ENCODE results near the gene NEURL4.
"Not testable (repeated sequence)": the region's sequence is repeated elsewhere in the genome, so short reads cannot be mapped to it uniquely, and the experiment has no call there.

Gene NEURL4

DNA sequence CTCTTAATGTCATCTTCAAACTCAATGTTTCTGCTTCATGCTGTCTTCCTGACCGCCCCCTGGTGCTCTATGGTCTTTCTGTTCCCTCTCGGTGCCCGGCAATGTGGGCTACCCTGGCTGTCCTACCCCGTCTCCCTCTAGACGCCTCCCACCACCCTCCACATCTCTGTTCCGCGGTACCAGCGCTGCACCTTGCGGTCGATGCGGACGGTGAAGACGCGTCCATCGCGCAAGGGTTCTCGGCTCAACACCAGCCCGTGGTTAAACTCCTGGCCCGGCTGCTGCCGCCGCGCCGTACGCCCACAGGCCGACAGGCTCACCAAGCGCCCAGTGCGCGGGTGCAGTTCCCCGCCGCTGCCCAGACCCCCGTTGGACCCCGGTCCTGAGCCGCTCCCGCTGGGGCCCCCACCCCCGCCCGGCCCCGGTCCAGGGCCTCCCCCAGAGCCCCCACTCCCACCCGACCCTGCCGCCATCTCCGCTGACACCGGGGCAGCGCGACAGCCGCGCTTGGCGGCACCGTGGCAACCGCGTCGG, at the start of gene NEURL4:
NEURL4 (minus strand) TSS at position 496 of the 534 bp plus-strand sequence; CDS start at position 473, 23 bp downstream.
- DNase-seq = no peak

- DNase-seq = no peak
These were observed 45.2 kb upstream of the NEURL4 start for GRCh38 chr17:7374353-7374752.

DNA sequence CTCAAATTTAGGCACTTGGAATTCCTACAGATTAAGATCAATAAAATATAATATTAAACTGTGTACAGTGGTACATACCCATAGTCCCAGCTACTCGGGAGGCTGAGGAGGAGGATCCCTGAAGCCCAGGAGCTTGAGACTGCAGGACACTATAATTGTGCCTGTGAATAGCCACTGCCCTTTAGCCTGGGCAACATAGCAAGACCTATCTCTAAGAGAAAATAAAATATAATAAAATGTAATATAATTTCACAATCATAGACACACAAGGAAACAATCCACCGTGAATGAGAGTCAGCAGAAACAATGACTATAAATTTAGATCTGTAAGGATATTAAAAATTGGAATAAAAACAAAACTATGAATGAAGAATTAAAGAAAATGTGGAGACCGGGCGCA, 41.7 kb upstream of the NEURL4 start:
- DNase-seq = no peak

- no peak for DNase-seq
These were observed 40.7 kb upstream of the NEURL4 start for GRCh38 chr17:7369825-7370224.

GRCh38 chr17:7368599-7368994, 39.5 kb upstream of the NEURL4 start:
- DNase-seq = not testable (repeated sequence)

DNA sequence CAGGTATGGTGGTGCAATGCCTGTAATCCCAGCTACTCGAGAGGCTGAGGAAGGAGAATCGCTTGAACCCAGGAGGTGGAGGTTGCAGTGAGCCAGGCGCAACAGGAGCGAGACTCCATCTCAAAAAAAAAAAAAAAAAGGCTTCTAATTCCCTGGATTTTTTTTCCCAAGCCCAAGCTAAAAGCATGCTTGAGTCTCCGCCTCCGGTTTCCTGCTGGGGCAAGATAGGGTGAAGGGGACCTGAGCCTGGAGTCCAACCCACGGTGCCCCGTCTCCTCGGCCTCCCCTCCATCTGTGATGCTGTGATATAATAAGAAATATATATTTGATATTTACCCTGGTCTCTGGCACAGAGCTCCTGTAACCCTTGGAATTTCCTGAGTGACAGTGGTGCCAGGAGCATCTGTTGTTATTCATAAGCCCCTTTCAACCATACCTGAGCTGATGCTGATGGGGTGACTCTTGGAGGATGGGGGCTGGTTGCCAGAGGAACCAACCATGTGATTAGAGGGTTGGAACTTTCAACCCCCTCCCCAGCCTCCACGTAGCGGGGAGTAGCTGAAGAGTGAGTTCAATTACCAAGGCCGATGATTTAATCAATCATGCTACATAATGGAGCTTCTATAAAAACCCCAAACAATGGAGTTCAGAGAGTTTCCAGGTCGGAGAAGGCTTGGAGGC, 38.9 kb upstream of the NEURL4 start:
- DNase-seq = no peak

DNA sequence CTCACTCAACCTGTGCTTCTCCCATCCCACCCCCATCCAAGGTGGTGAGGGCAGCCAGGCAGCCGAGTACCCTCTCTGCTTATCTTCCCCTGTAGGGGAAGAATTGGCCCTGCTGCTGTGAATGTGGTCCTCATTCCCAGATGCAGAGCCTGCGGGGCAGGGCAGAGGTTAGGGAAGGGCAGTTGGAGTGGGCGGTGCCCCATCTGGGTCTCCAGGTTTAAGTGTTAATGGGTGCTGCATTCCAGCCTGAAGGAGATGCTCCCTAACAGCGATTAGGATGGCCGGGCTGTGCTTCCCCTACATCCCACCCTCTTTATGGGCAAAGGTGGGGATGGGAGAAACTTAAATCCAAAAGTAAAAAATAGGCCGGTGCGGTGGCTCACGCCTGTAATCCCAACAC, 37.9 kb upstream of the NEURL4 start:
- no peak for DNase-seq

DNA sequence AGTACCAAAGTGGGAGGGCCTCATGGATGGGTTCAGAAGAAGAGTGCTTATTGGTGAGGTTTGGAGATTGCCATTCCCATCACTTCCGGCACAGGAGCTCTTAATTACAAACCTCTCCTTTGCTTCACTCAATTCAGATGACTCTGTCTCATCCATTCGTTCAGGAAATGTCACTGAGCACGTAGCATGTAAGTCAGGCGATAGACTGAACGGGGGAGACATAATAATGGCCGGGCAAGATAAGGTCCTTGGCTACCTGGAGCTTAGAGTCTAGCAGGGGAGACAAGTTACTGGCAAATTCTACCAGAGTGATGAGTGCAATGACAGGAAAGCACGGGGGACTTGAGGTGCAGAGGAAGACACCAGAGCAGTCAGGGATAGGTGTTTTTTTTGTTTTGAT, 36.8 kb upstream of the NEURL4 start:
- not testable (repeated sequence) for DNase-seq

DNA sequence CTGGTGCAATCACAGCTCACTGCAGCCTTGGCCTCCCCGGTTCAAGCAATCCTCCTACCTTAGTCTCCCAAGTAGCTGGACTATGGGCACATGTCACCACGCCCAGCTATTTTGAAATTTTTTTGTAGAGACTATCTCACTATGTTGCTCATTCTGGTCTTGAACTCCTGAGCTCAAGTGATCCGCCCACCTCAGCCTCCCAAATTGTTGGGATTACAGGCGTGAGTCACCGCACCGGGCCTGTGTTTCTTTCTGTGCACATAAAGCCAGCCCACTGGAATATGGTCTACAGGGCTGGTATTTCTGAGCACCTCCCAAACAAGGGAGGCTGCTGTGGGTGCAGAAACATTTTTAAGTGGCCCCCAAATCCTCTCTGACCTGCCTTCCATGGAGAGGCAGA, 34.2 kb upstream of the NEURL4 start:
- no peak for DNase-seq

DNA sequence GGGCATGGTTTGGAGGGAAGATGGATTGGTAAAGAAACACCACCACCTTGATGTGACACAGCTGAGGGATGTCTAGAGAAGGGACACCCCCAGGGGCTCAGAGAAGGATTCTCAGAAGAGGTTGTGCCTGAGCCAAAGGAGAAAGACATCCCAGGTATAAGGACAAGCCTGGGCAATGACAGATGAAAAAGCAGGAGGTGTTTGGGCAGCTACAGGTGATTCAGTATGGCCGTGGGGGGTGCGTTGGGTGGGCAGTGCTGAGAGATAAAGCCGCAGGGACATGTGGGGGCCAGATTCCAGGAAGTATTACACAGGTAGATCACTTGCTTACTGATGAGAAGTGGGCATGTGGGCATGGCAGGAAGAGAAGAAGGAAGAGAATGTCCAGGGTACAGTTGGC, 32.8 kb upstream of the NEURL4 start:
- DNase-seq = no peak

- DNase-seq = no peak
These were observed 28.2 kb upstream of the NEURL4 start for GRCh38 chr17:7357381-7357780.

GRCh38 chr17:7356756-7357155, 27.6 kb upstream of the NEURL4 start:
- no peak for DNase-seq

- DNase-seq = peak; percentile 86
These were observed 27.0 kb upstream of the NEURL4 start for GRCh38 chr17:7356072-7356549.

DNA sequence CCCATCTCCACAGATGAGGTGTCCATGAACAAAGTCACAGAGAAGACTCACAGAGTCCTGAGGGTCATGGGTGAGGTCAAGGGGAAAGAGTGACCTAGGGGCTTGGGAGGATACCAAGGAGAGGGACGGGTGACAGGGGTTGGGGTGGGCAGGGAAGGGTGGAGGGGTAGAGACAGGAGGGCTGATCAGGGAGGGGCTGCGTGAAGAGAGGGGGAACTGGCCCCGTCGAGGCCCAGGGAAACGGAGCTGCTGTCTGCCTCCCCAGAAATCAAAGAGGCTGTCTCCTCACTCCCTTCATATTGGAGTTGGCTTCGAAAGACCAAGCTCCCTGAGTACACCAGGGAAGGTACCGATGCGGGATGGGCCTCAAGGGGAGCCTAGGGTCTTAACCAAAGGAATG, 26.4 kb upstream of the NEURL4 start:
- no peak for DNase-seq

DNA sequence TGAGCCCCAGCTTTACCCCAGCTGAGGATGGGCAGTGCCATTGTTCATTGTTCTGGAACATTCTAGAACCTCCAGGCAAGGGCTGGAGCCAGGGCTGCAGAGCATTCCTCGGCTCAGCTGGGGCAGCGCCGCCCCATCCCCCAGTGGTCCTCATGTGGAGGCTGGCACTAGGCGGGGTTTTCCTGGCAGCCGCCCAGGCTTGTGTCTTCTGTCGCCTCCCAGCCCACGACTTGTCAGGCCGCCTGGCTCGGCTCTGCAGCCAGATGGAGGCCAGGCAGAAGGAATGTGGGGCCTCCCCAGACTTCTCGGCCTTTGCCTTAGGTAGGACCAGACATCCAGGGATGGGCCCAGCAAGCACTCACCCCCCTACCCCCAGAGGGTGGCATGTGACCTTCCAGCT, 25.9 kb upstream of the NEURL4 start, which contains the start of gene TMEM95:
TMEM95 (plus strand) TSS at position 104 of the 400 bp plus-strand sequence; CDS start at position 153, 49 bp downstream.
- no peak for DNase-seq

- DNase-seq = peak; percentile 33
These were observed 25.2 kb upstream of the NEURL4 start for GRCh38 chr17:7354262-7354843.

GRCh38 chr17:7352910-7353635, 23.9 kb upstream of the NEURL4 start:
- no peak for DNase-seq

DNA sequence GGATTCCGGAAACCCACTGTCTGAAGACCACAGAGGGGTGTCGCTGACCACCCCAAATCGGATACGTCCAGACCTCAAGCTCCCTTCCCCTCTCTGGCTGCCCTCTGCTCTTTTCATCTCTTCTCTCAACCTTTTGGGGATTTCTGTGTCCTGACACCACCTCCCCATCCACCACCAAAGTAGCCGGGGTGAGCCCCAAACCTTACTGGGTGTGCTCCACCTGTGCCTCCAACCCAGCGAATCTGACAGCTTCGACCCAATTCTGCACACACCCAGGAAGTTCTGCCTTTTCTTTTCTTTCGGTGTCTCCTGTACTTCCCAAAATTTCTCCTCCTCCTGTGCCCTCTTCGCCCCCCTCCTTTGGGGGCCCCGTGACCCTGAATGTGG, 23.4 kb upstream of the NEURL4 start:
- no peak for DNase-seq

GRCh38 chr17:7351665-7352502, 22.7 kb upstream of the NEURL4 start, which contains the start of gene KCTD11:
TSS of gene KCTD11 (plus strand) at chr17:7352162.
- peak; percentile 72 for DNase-seq

DNA sequence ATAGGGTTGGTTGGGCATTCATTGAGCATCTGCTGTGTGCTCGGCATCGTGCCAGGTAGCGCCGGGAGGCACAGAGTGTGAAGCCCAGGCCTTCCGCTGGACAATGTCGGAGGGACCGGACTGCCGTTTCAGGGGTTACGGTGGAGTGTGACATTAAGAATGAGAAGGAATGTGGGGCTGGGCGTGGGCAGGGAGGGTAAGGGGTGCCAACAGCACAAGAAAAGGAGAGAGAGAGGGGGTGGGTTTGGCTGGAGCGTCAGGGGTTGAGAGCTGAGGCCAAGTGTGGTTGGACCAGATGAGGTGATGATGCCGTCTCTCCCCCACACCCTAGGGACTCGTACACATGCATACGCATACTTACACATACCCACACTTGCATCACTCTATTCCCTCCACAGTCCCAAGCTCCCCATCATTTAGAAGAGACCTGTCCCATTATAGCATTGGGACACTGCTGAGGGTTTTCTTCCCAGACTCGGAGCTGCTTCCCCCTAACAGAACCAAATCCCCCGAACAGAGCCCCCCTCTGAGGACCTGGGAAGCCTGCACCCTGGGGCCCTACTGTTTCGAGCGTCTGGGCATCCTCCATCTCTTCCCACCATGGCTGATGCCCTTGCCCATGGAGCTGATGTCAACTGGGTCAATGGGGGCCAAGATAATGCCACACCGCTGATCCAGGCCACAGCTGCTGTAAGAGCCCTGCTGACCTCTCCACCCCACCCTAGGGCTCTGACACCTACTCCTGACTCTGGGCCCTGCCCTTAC, 19.5 kb upstream of the NEURL4 start:
- DNase-seq = no peak

GRCh38 chr17:7347630-7348477, 18.7 kb upstream of the NEURL4 start:
- DNase-seq = no peak

All from activated naive CD4-positive, alpha-beta T cell treated with Interleukin-2 at 50 U/mL for 16 hours (primary cell).